ENCODE results near the gene SPRR2D.

SPRR2D gene

GRCh38 chr1:153040950-153041631 lies at the start of gene SPRR2D:
Gene SPRR2D, minus strand, starts transcription at chr1:153041120. Its CDS starts 774 bp downstream, at chr1:153040346.
- no peak for TF ChIP-seq CTCF (IDR thresholded peaks at IDR 0.05; ENCODE audit: borderline replicate concordance, control extremely low read depth, extremely low read depth, insufficient read depth, missing control alignments)
- DNase-seq (ENCODE audit: low spot score), result no peak
- in situ Hi-C loops (cut with MboI; ENCODE audit: low sequenced_read_pairs, unreplicated experiment), result no loop called here

GRCh38 chr1:153087652-153088051 lies 46.7 kb upstream of the SPRR2D start:
- in situ Hi-C loops (cut with MboI; ENCODE audit: low sequenced_read_pairs, unreplicated experiment), result no loop called here

GRCh38 chr1:153081736-153082135 lies 40.8 kb upstream of the SPRR2D start:
- no peak for TF ChIP-seq CTCF (IDR thresholded peaks at IDR 0.05; ENCODE audit: borderline replicate concordance, control extremely low read depth, extremely low read depth, insufficient read depth, missing control alignments)
- in situ Hi-C loops (cut with MboI; ENCODE audit: low sequenced_read_pairs, unreplicated experiment), result no loop called here
- no peak for DNase-seq (ENCODE audit: low spot score)

More at GRCh38 chr1:153087652-153088051, 46.7 kb upstream of the SPRR2D start:
- DNase-seq (ENCODE audit: low spot score), result no peak
- no peak for TF ChIP-seq CTCF (IDR thresholded peaks at IDR 0.05; ENCODE audit: borderline replicate concordance, control extremely low read depth, extremely low read depth, insufficient read depth, missing control alignments)

- in situ Hi-C loops (cut with MboI; ENCODE audit: low sequenced_read_pairs, unreplicated experiment), result no loop called here
- no peak for TF ChIP-seq CTCF (IDR thresholded peaks at IDR 0.05; ENCODE audit: borderline replicate concordance, control extremely low read depth, extremely low read depth, insufficient read depth, missing control alignments)
- DNase-seq (ENCODE audit: low spot score), result no peak
Measured at GRCh38 chr1:153072806-153073726, 32.1 kb upstream of the SPRR2D start.

- no peak for DNase-seq (ENCODE audit: low spot score)
- in situ Hi-C loops (cut with MboI; ENCODE audit: low sequenced_read_pairs, unreplicated experiment), result no loop called here
- no peak for TF ChIP-seq CTCF (IDR thresholded peaks at IDR 0.05; ENCODE audit: borderline replicate concordance, control extremely low read depth, extremely low read depth, insufficient read depth, missing control alignments)
Measured at GRCh38 chr1:153071511-153071910, 30.6 kb upstream of the SPRR2D start, which contains the start of gene SPRR2B. Gene SPRR2B, minus strand, starts transcription at chr1:153071611. Its CDS starts 772 bp downstream, at chr1:153070839.

- no peak for TF ChIP-seq CTCF (IDR thresholded peaks at IDR 0.05; ENCODE audit: borderline replicate concordance, control extremely low read depth, extremely low read depth, insufficient read depth, missing control alignments)
- in situ Hi-C loops (cut with MboI; ENCODE audit: low sequenced_read_pairs, unreplicated experiment), result no loop called here
- no peak for DNase-seq (ENCODE audit: low spot score)
Measured at GRCh38 chr1:153070243-153070642, 29.3 kb upstream of the SPRR2D start.

Data from GM13976 (cell line).